K562 (cell line): ENCODE results near the gene NOL11. TPM values are rescaled to one million over a fixed set of nuclear protein-coding genes. Genes with fewer than 3 reads are reported as not detected.

ENCODE experiments used
- ATAC-seq: fragments of 200-7000 bp; cut with Tn5 transposase; 3 replicates; pipeline ENCODE4 v1.9.1; 2020; ENCODE audit warnings: moderate library complexity
- BruUV-seq: library from RNA; stranded (reverse); fragments of 400-500 nt; replicated peaks from 2 replicates; lab custom pipeline; 2021; lab: Mats Ljungman, UMichigan
- CTCF ChIA-PET: fragments of 300-600 bp; formaldehyde crosslinking; extraction: SDS; loops from one replicate; lab custom pipeline; 2021; ENCODE audit warnings: low intra/inter-chr PET ratio; lab: Yijun Ruan, JAX
- POLR2A ChIA-PET: fragments of 300-600, 350-650 bp; sonication (Branson Sonifier 250); formaldehyde crosslinking; extraction: SDS; loops from one replicate; lab custom pipeline; 2021; ENCODE audit warnings: antibody characterized with exemption, inconsistent platforms; lab: Yijun Ruan, JAX
- DNase-seq, 4 experiments: peaks; one replicate each; pipeline versions ENCODE4 v3.0.0 to v3.0.0-alpha.2; 2011 to 2018; ENCODE audit warnings: low spot score in 3 of 4, mixed read lengths in 3 of 4; ENCODE audit errors: extremely low read depth in 1 of 4
- FAIRE-seq: peaks from 2 replicates; lab custom pipeline; 2011; peaks lifted over from hg19 to GRCh38; lab: Jason Lieb, UNC
- H2AFZ ChIP-seq: 2 replicates; pipeline ENCODE4 v1.6.0; 2011; ENCODE audit warnings: low read depth, low read length, control low read depth, inconsistent platforms
- H3K27ac ChIP-seq: fragments of 200-600 bp; 3 replicates; pipeline ENCODE4 v1.8.0; 2011; ENCODE audit warnings: low read depth, mild to moderate bottlenecking, control low read depth, inconsistent platforms, low read length, moderate library complexity, mixed read lengths; ENCODE audit errors: extremely low read depth
- H3K27me3 ChIP-seq, 2 experiments: fragments of 300-600 bp in 1 of 2; 2 replicates in 1 of 2; 3 replicates in 1 of 2; pipeline versions ENCODE4 v1.6.0 to v1.8.0; 2011; ENCODE audit warnings: inconsistent platforms in 2 of 2, low read length in 2 of 2, mild to moderate bottlenecking in 1 of 2, mixed read lengths in 1 of 2, moderate library complexity in 1 of 2; ENCODE audit not compliant: control insufficient read depth in 2 of 2, insufficient read depth in 2 of 2
- H3K36me3 ChIP-seq: fragments of 300-600 bp; 3 replicates; pipeline ENCODE4 v1.8.0; 2011; ENCODE audit warnings: mild to moderate bottlenecking, low read length, inconsistent platforms; ENCODE audit not compliant: control insufficient read depth, insufficient read depth
- H3K4me1 ChIP-seq, 2 experiments: fragments of 200-600 bp in 1 of 2; replicated peaks in 1 of 2; 2 replicates in 1 of 2; 3 replicates in 1 of 2; pipeline versions ENCODE4 v1.5.1 to v1.8.0; 2011; ENCODE audit warnings: inconsistent platforms in 2 of 2, low read length in 2 of 2, mild to moderate bottlenecking in 1 of 2, mixed read lengths in 1 of 2, moderate library complexity in 1 of 2; ENCODE audit not compliant: control insufficient read depth in 2 of 2, insufficient read depth in 2 of 2
- H3K4me2 ChIP-seq: 2 replicates; pipeline ENCODE4 v1.6.1; 2011; ENCODE audit warnings: low read length, control low read depth, inconsistent platforms, mixed read lengths; ENCODE audit not compliant: insufficient read depth
- H3K4me3 ChIP-seq: fragments of 200-600 bp; sonication (generic), shearing (Covaris generic); 2 replicates; pipeline ENCODE4 v1.5.1; 2016; ENCODE audit warnings: control low read depth, inconsistent platforms
- H3K79me2 ChIP-seq: fragments of 200-600 bp; 3 replicates; pipeline ENCODE4 v1.8.0; 2011; ENCODE audit warnings: low read length, inconsistent platforms; ENCODE audit not compliant: control insufficient read depth, insufficient read depth
- H3K9ac ChIP-seq, 2 experiments: 2 replicates each; pipeline versions ENCODE4 v1.6.0 to v1.6.1; 2011; ENCODE audit warnings: low read depth in 2 of 2, low read length in 2 of 2, control low read depth in 1 of 2, inconsistent platforms in 1 of 2, mild to moderate bottlenecking in 1 of 2, mixed read lengths in 1 of 2; ENCODE audit not compliant: insufficient read depth in 1 of 2
- H3K9me1 ChIP-seq: one replicate; pipeline ENCODE4 v1.6.0; 2011; ENCODE audit warnings: inconsistent platforms, mild to moderate bottlenecking, low read length, moderate library complexity; ENCODE audit not compliant: control insufficient read depth, insufficient read depth
- H3K9me3 ChIP-seq: replicated peaks from 2 replicates; pipeline ENCODE4 v1.5.1; 2011; ENCODE audit warnings: low read depth, low read length, inconsistent platforms; ENCODE audit not compliant: control insufficient read depth, insufficient read depth
- H4K20me1 ChIP-seq: replicated peaks from 2 replicates; pipeline ENCODE4 v1.6.1; 2011; ENCODE audit warnings: low read length, inconsistent platforms, mixed read lengths; ENCODE audit not compliant: control insufficient read depth, insufficient read depth
- DMBX1 ChIP-seq: fragments of 250-450 bp; sonication (Bioruptor Pico); IDR thresholded peaks from 2 replicates; pipeline ENCODE4 v1.8.0; 2022; ENCODE audit warnings: inconsistent platforms, mild to moderate bottlenecking, moderate library complexity, borderline replicate concordance
- FOXA3 ChIP-seq, 2 experiments: fragments of 450-650 bp in 1 of 2; sonication (generic) in 1 of 2; formaldehyde crosslinking; IDR thresholded peaks in 1 of 2; conservative IDR thresholded peaks in 1 of 2; 2 replicates each; pipeline versions ENCODE4 v1.4.0 to v1.8.0; 2020 to 2022; ENCODE audit warnings: mild to moderate bottlenecking in 2 of 2, missing genetic modification reagents in 1 of 2
- FOXK2 ChIP-seq, 2 experiments: fragments of 450-650 bp; IDR thresholded peaks in 1 of 2; conservative IDR thresholded peaks in 1 of 2; 2 replicates each; pipeline ENCODE4 v1.6.1; 2016; ENCODE audit warnings: low read depth in 2 of 2, mild to moderate bottlenecking in 1 of 2
- POLR2A ChIP-seq: fragments of 450-650 bp; conservative IDR thresholded peaks from 2 replicates; pipeline ENCODE4 v1.6.1; 2016
- RBFOX2 ChIP-seq: fragments of 200-400 bp; formaldehyde crosslinking; IDR thresholded peaks from 2 replicates; pipeline ENCODE4 v1.6.1; 2017; ENCODE audit warnings: low read depth, mild to moderate bottlenecking, low read length, moderate library complexity
- SRSF3 ChIP-seq: fragments of 200-400 bp; formaldehyde crosslinking; IDR thresholded peaks from 2 replicates; pipeline ENCODE4 v1.6.1; 2016; ENCODE audit warnings: mild to moderate bottlenecking, low read length, moderate library complexity; ENCODE audit not compliant: insufficient read depth
- TBP ChIP-seq: optimal IDR thresholded peaks from 2 replicates; pipeline ENCODE3; 2011; ENCODE audit warnings: low read depth, low read length, improper control_type of control experiment
- TCF7L2 ChIP-seq: fragments of 150-350 bp; IDR thresholded peaks from 2 replicates; pipeline ENCODE4 v1.6.1; 2016; ENCODE audit warnings: low read depth, mild to moderate bottlenecking, low read length, moderate library complexity
- ZNF445 ChIP-seq: fragments of 250-450 bp; sonication (Bioruptor Pico); IDR thresholded peaks from 2 replicates; pipeline ENCODE4 v1.4.0; 2020; ENCODE audit warnings: low read depth, mild to moderate bottlenecking, moderate library complexity
- WGBS: fragments of 100-300 bp; shearing (Covaris generic); methylation state at CpG from one replicate; pipeline ENCODE4 v1.1.6; 2016; ENCODE audit warnings: low coverage, mixed read lengths; ENCODE audit not compliant: insufficient coverage; ENCODE audit errors: missing lambda C conversion rate; 5-methylcytosine and 5-hydroxymethylcytosine counted together
- in situ Hi-C: fragments of 300-500 bp; cut with MboI; formaldehyde crosslinking; loops from 4 replicates; pipeline ENCODE4 v1.15.0; 2018; ENCODE audit warnings: inconsistent platforms, mixed read lengths
- intact Hi-C: fragments of 100-400 bp; cut with micrococcal nuclease; formaldehyde crosslinking; loops from 2 replicates; pipeline ENCODE4 v1.14.2; 2022
- polyA plus RNA-seq, 8 experiments: library from polyadenylated mRNA; depleted of rRNA in 4 of 8; stranded (reverse) in 5 of 8; unstranded in 3 of 8; fragments of >200 nt; fragmentation: Nextera tagmentation in 2 of 8; fragmentation: Illumina TruSeq in 1 of 8; extraction: Ambion mirVana in 2 of 8; extraction: Trizol in 1 of 8; gene quantifications; 2 replicates each; pipeline versions ENCODE4 v1.2.1 to v1.2.3, GENCODE V29; 2011 to 2014; ENCODE audit warnings: inconsistent platforms in 1 of 8, missing spikeins in 1 of 8
- total RNA-seq, 7 experiments: library from RNA; depleted of rRNA in 6 of 7; stranded (reverse); fragments of >200 nt in 6 of 7; fragmentation: Illumina TruSeq in 2 of 7; extraction: Trizol in 2 of 7; gene quantifications; 2 replicates each; pipeline versions ENCODE4 v1.2.1 to v1.2.3, GENCODE V29; 2011 to 2021; ENCODE audit warnings: low replicate concordance in 1 of 7
- TF ChIP-seq, protein P1 (sequence below), 2 experiments: fragments of 450-650 bp; conservative IDR thresholded peaks; 2 replicates each; pipeline ENCODE4 v1.6.1; 2017; ENCODE audit warnings: mild to moderate bottlenecking in 2 of 2, moderate library complexity in 2 of 2
- TF ChIP-seq, protein P2 (sequence below): IDR thresholded peaks from 2 replicates; pipeline ENCODE4 v1.6.1; 2012; ENCODE audit warnings: low read depth, low read length, improper control_type of control experiment, borderline replicate concordance
- TF ChIP-seq, protein P3 (sequence below), 2 experiments: fragments of 450-650 bp; IDR thresholded peaks; 2 replicates each; pipeline ENCODE4 v1.6.1; 2018; ENCODE audit warnings: mild to moderate bottlenecking in 2 of 2, low read depth in 1 of 2; ENCODE audit not compliant: partially characterized antibody in 2 of 2

NOL11 gene
- total and polyA plus RNA-seq, 9 of the 15 experiments (the other 6 are each of a cell fraction or from before 2014, with no cell fraction given), result 61.1 to 175 (median 121) TPM

DNA sequence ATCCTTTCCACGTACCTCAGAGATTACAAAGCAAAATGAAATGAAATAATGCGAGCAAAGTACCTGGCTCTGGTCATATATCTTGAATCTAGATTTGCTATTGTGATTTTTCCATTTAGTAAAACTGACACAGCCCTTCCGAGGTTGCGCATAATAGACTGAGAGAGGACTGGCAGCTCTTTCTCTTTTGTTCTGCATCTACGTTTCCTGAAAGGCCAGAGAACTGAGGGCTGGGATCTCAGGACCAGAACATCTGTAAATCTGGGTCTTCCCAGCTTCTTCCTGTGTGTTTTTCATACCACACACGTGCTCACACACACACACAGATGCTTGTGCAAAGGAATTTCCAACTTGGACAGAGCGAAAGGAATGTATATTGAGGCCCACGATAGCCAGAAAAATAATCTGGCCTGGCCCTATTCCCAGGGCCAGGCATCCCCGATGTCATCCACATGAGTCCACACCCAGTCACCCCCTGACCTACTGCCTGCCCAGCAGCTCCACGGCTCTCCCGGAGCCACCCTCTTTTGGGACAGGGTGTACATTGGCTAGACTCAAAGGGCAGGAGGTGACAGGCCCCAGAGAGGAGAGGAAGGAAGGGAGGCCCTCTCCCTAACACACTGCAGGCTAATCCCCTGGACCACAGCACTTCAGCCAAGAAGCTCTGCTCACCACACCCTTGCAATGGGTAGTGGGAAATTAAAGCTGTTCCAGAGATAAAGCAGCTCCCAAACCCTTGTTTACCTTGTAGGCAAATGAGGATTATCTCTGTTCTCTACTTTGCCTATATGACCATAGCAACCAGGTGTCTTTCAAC, 41.8 kb downstream of the NOL11 start:
- 0 out of 2 replicates have a peak overlapping the region, but pooled peaks have one; percentile 3 for H2AFZ ChIP-seq
- POLR2A ChIA-PET, result interaction anchor here (1.1 to 1.9 kb wide), 3 partner anchors 11 to 32 kb away, joined by 3 to 8 read pairs (median 6); no protein-coding TSS in a partner anchor
- WGBS, result 39% methylated on average over 11 of the region's 11 CpGs
- peak overlapping the region; percentile 9; the same call in 1 of the 2 replicates for H3K4me2 ChIP-seq
- BruUV-seq, result no TSS peak
- no peaks in the 10 kb centered on the region for H3K9me3 ChIP-seq
- H4K20me1 ChIP-seq, result no peaks in the 10 kb centered on the region
- H3K27me3 ChIP-seq, result no peaks in the 10 kb centered on the region
- peak; percentile 55 for FAIRE-seq
- no peak overlapping the region for H3K4me3 ChIP-seq
- intact Hi-C loops (no loop called here), in situ Hi-C loops (no loop called here)
- H3K4me1 ChIP-seq, result peaks cover 0 to 6% of the 10 kb centered on the region in 2 experiments; a peak in 2 of 5 replicates
- no peaks in the 10 kb centered on the region for H3K36me3 ChIP-seq
- peak; percentile 81 for ATAC-seq
- peak; percentile 24 to 45 (median 37) for DNase-seq
- no peak overlapping the region for H3K27ac ChIP-seq
- CTCF ChIA-PET, result interaction anchor here (0.6 kb wide), 1 partner anchor 190 kb away, joined by 3 read pairs; no protein-coding TSS in a partner anchor
- H3K9me1 ChIP-seq, result no peaks in the 10 kb centered on the region
- no peaks in the 10 kb centered on the region for H3K79me2 ChIP-seq
- no peak overlapping the region for H3K9ac ChIP-seq
- TF ChIP-seq FOXA3 (CRISPR knock-in tag; conservative IDR thresholded peaks at IDR 0.05 in 1 of 2, IDR thresholded peaks at IDR 0.05 in 1 of 2), result peak in 1 of 2 experiments; percentile 54; a peak in 1 of 4 replicates
- TF ChIP-seq TCF7L2, result no peak
- TF ChIP-seq, protein P1, sequence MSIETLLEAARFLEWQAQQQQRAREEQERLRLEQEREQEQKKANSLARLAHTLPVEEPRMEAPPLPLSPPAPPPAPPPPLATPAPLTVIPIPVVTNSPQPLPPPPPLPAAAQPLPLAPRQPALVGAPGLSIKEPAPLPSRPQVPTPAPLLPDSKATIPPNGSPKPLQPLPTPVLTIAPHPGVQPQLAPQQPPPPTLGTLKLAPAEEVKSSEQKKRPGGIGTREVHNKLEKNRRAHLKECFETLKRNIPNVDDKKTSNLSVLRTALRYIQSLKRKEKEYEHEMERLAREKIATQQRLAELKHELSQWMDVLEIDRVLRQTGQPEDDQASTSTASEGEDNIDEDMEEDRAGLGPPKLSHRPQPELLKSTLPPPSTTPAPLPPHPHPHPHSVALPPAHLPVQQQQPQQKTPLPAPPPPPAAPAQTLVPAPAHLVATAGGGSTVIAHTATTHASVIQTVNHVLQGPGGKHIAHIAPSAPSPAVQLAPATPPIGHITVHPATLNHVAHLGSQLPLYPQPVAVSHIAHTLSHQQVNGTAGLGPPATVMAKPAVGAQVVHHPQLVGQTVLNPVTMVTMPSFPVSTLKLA (conservative IDR thresholded peaks at IDR 0.05), result no peak
- TF ChIP-seq FOXK2 (conservative IDR thresholded peaks at IDR 0.05 in 1 of 2, IDR thresholded peaks at IDR 0.05 in 1 of 2; ENCODE audit: low read depth in 2 of 2), result peak; percentile 49 to 61; a peak in 2 of 4 replicates
- TF ChIP-seq SRSF3, result no peak
- 0 out of 2 replicates have a peak, but pooled peaks have one; percentile 23 for TF ChIP-seq RBFOX2
- TF ChIP-seq DMBX1 (CRISPR knock-in tag), result no peak
- no peak for TF ChIP-seq ZNF445 (CRISPR knock-in tag)
- TF ChIP-seq, protein P2, sequence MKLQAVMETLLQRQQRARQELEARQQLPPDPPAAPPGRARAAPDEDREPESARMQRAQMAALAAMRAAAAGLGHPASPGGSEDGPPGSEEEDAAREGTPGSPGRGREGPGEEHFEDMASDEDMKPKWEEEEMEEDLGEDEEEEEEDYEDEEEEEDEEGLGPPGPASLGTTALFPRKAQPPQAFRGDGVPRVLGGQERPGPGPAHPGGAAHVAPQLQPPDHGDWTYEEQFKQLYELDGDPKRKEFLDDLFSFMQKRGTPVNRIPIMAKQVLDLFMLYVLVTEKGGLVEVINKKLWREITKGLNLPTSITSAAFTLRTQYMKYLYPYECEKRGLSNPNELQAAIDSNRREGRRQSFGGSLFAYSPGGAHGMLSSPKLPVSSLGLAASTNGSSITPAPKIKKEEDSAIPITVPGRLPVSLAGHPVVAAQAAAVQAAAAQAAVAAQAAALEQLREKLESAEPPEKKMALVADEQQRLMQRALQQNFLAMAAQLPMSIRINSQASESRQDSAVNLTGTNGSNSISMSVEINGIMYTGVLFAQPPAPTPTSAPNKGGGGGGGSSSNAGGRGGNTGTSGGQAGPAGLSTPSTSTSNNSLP, result no peak
- peak; percentile 48 for TF ChIP-seq POLR2A
- TF ChIP-seq TBP, result peak; percentile 59
- TF ChIP-seq, protein P3, sequence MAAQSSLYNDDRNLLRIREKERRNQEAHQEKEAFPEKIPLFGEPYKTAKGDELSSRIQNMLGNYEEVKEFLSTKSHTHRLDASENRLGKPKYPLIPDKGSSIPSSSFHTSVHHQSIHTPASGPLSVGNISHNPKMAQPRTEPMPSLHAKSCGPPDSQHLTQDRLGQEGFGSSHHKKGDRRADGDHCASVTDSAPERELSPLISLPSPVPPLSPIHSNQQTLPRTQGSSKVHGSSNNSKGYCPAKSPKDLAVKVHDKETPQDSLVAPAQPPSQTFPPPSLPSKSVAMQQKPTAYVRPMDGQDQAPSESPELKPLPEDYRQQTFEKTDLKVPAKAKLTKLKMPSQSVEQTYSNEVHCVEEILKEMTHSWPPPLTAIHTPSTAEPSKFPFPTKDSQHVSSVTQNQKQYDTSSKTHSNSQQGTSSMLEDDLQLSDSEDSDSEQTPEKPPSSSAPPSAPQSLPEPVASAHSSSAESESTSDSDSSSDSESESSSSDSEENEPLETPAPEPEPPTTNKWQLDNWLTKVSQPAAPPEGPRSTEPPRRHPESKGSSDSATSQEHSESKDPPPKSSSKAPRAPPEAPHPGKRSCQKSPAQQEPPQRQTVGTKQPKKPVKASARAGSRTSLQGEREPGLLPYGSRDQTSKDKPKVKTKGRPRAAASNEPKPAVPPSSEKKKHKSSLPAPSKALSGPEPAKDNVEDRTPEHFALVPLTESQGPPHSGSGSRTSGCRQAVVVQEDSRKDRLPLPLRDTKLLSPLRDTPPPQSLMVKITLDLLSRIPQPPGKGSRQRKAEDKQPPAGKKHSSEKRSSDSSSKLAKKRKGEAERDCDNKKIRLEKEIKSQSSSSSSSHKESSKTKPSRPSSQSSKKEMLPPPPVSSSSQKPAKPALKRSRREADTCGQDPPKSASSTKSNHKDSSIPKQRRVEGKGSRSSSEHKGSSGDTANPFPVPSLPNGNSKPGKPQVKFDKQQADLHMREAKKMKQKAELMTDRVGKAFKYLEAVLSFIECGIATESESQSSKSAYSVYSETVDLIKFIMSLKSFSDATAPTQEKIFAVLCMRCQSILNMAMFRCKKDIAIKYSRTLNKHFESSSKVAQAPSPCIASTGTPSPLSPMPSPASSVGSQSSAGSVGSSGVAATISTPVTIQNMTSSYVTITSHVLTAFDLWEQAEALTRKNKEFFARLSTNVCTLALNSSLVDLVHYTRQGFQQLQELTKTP (IDR thresholded peaks at IDR 0.05; ENCODE audit: low read depth in 1 of 2, partially characterized antibody in 2 of 2), result no peak
